Measurements from ENCODE around the gene RAD51B.
"Not testable (repeated sequence)": the region's sequence is repeated elsewhere in the genome, so short reads cannot be mapped to it uniquely, and the experiment has no call there.

The RAD51B gene

DNA sequence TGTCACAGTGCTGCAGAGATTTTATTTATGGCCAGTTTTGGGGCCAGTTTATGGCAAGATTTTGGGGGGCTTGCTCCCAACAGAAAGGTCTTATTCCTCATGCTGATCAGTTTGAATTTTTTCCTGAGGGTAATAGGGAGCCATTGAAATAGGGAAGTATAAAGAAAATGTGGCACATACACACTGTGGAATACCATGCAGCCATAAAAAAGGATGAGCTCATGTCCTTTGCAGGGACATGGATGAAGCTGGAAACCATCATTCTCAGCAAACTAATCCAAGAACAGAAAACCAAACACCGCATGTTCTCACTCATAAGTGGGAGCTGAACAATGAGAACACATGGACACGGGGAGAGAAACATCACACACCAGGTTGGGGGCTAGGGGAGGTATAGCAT is 483.4 kb downstream of the RAD51B start:
- peaks cover 16% of the 10 kb centered on the region for H3K4me1 ChIP-seq (ENCODE audit: control insufficient read depth, insufficient read depth, low read length)
- POLR2A ChIA-PET; H3K4me3 ChIP-seq (ENCODE audit: low read depth, low read length); H3K9me3 ChIP-seq (ENCODE audit: control insufficient read depth, insufficient read depth, low read depth, low read length); H3K36me3 ChIP-seq (ENCODE audit: control insufficient read depth in 2 of 2, insufficient read depth in 1 of 2, low read length in 2 of 2); H3K27ac ChIP-seq (ENCODE audit: extremely low read depth, low read depth, low read length): not testable (repeated sequence)
- CTCF ChIA-PET = interaction anchor here (0.6 kb wide), 1 partner anchor 185 kb away, joined by 3 read pairs; no protein-coding TSS in a partner anchor
- TF ChIP-seq ZNF146 (tag by site-specific recombination; IDR thresholded peaks at IDR 0.05) = peak; percentile 66

DNA sequence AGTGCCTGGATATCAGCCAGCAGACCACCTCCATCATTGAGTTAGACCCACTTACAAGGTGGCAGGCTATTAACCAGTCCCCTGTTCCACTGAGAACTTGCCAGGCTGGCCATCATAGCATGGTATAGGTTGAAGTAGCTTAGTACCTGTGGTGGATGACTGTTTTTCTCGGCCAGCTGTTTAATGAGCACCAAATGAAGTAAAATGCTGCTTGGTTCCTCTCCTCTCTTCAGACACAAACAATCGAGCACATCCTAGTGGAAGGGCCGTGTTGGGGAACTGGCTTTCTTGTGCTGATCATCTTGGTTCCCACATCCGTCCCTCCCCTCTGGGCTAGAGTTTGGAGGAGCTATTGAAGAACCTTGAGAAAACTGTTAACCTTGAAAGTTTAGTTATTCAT is 486.2 kb downstream of the RAD51B start:
- peaks cover 19% of the 10 kb centered on the region for H3K4me1 ChIP-seq (ENCODE audit: control insufficient read depth, insufficient read depth, low read length)
- ChIA-PET CTCF (interaction anchor here (0.7 kb wide), 1 partner anchor 396 kb away, joined by 3 read pairs; no protein-coding TSS in a partner anchor), POLR2A (no interaction called here)

DNA sequence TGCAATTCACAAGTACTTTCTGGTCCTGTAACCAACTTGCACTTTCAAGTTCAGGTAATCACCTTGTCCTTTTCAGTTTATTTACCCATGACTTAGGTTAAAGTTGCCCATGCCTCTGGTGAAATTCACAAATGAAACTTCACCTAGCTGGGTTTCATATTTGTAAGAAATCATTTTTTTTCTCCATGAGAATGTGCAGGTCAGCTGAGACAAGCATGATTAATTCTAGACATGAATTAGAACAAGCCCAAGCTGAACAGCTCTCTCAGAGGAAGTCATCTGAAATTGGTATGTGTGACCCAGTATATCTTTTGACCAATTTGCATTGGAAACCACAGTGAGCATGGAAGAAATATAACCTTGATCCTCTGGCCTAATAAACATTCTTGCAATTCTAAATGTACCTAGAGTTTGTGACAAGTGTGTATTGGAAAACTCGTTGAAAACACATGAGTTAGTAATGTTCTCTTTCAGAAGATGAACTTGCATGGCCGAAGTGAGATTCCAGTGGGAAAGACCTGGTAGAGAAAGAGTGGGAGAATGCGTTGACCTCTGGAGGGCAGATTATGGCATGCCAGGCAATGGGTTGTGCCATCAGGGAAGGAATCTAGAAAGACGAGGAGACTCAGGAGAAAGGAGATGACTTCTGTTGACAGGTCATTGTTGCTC is 486.8 kb downstream of the RAD51B start:
- Histone ChIP-seq H3K9me3 (ENCODE audit: control insufficient read depth, insufficient read depth, low read depth, low read length) (no peaks in the 10 kb centered on the region), H3K4me1 (ENCODE audit: control insufficient read depth, insufficient read depth, low read length) (peaks cover 19% of the 10 kb centered on the region), H3K36me3 (ENCODE audit: control insufficient read depth in 2 of 2, insufficient read depth in 1 of 2, low read length in 2 of 2) (no peaks in the 10 kb centered on the region), H3K4me3 (ENCODE audit: low read depth, low read length) (no peak overlapping the region), H3K27ac (ENCODE audit: extremely low read depth, low read depth, low read length) (peak overlapping the region; percentile 82)
- CTCF ChIA-PET = interaction anchor here (0.6 to 0.7 kb wide), 3 partner anchors 11 to 395 kb away, joined by 3 read pairs; no protein-coding TSS in a partner anchor
- POLR2A ChIA-PET = no interaction called here
- TF ChIP-seq ZNF37A (tag by site-specific recombination; IDR thresholded peaks at IDR 0.05) (no peak), ZNF10 (tag by site-specific recombination; IDR thresholded peaks at IDR 0.05) (no peak), ZNF221 (tag by site-specific recombination; IDR thresholded peaks at IDR 0.05; ENCODE audit: borderline replicate concordance) (no peak), ZNF274 (IDR thresholded peaks at IDR 0.05; ENCODE audit: low read length) (no peak), ZNF274 (tag by site-specific recombination; IDR thresholded peaks at IDR 0.05; ENCODE audit: borderline replicate concordance) (no peak), KLF7 (tag by site-specific recombination; IDR thresholded peaks at IDR 0.05; ENCODE audit: borderline replicate concordance) (no peak)
- TF ChIP-seq, protein P1, sequence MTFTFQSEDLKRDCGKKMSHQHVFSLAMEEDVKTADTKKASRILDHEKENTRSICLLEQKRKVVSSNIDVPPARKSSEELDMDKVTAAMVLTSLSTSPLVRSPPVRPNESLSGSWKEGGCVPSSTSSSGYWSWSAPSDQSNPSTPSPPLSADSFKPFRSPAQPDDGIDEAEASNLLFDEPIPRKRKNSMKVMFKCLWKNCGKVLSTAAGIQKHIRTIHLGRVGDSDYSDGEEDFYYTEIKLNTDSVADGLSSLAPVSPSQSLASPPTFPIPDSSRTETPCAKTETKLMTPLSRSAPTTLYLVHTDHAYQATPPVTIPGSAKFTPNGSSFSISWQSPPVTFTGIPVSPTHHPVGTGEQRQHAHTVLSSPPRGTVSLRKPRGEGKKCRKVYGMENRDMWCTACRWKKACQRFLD (tag by site-specific recombination; IDR thresholded peaks at IDR 0.05) = no peak

More for the DNA sequence above, 486.2 kb downstream of the RAD51B start:
- TF ChIP-seq ZNF785 (tag by site-specific recombination; IDR thresholded peaks at IDR 0.05) (no peak), OVOL3 (tag by site-specific recombination; IDR thresholded peaks at IDR 0.05) (no peak), ZSCAN30 (tag by site-specific recombination; IDR thresholded peaks at IDR 0.05) (no peak), ZNF184 (tag by site-specific recombination; IDR thresholded peaks at IDR 0.05) (no peak), ZNF777 (tag by site-specific recombination; IDR thresholded peaks at IDR 0.05; ENCODE audit: borderline replicate concordance) (no peak), ZBTB20 (tag by site-specific recombination; IDR thresholded peaks at IDR 0.05) (no peak), ZNF561 (tag by site-specific recombination; IDR thresholded peaks at IDR 0.05; ENCODE audit: borderline replicate concordance) (no peak), ZBTB17 (tag by site-specific recombination; IDR thresholded peaks at IDR 0.05) (no peak), ZNF214 (tag by site-specific recombination; IDR thresholded peaks at IDR 0.05; ENCODE audit: borderline replicate concordance) (no peak), WT1 (tag by site-specific recombination; IDR thresholded peaks at IDR 0.05) (no peak), ZNF133 (tag by site-specific recombination; IDR thresholded peaks at IDR 0.05) (no peak)
- TF ChIP-seq, protein P1 (tag by site-specific recombination; IDR thresholded peaks at IDR 0.05) = no peak
- TF ChIP-seq, protein P2, sequence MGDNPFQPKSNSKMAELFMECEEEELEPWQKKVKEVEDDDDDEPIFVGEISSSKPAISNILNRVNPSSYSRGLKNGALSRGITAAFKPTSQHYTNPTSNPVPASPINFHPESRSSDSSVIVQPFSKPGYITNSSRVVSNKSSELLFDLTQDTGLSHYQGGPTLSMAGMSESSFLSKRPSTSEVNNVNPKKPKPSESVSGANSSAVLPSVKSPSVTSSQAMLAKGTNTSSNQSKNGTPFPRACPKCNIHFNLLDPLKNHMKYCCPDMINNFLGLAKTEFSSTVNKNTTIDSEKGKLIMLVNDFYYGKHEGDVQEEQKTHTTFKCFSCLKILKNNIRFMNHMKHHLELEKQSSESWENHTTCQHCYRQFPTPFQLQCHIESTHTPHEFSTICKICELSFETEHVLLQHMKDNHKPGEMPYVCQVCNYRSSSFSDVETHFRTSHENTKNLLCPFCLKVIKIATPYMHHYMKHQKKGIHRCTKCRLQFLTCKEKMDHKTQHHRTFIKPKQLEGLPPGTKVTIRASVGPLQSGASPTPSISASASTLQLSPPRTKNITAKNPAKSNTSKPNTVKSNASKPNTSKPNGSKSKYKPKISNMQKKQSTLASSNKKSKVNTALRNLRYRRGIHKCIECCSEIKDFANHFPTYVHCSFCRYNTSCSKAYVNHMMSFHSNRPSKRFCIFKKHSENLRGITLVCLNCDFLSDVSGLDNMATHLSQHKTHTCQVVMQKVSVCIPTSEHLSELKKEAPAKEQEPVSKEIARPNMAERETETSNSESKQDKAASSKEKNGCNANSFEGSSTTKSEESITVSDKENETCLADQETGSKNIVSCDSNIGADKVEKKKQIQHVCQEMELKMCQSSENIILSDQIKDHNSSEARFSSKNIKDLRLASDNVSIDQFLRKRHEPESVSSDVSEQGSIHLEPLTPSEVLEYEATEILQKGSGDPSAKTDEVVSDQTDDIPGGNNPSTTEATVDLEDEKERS (tag by site-specific recombination; IDR thresholded peaks at IDR 0.05) = no peak
- TF ChIP-seq, protein P3, sequence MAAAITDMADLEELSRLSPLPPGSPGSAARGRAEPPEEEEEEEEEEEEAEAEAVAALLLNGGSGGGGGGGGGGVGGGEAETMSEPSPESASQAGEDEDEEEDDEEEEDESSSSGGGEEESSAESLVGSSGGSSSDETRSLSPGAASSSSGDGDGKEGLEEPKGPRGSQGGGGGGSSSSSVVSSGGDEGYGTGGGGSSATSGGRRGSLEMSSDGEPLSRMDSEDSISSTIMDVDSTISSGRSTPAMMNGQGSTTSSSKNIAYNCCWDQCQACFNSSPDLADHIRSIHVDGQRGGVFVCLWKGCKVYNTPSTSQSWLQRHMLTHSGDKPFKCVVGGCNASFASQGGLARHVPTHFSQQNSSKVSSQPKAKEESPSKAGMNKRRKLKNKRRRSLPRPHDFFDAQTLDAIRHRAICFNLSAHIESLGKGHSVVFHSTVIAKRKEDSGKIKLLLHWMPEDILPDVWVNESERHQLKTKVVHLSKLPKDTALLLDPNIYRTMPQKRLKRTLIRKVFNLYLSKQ (tag by site-specific recombination; IDR thresholded peaks at IDR 0.05; ENCODE audit: borderline replicate concordance) = no peak
- H3K9me3 ChIP-seq (ENCODE audit: control insufficient read depth, insufficient read depth, low read depth, low read length) = no peaks in the 10 kb centered on the region
- H3K36me3 ChIP-seq (ENCODE audit: control insufficient read depth in 2 of 2, insufficient read depth in 1 of 2, low read length in 2 of 2) = no peaks in the 10 kb centered on the region
- no peak overlapping the region for H3K27ac ChIP-seq (ENCODE audit: extremely low read depth, low read depth, low read length)
- no peak overlapping the region for H3K4me3 ChIP-seq (ENCODE audit: low read depth, low read length)

Measured in HEK293 (cell line).